ENCODE data around the gene PRUNE2. TPM values are rescaled to one million over a fixed set of nuclear protein-coding genes. Genes with fewer than 3 reads are reported as not detected.

The PRUNE2 gene
- total RNA-seq, 2 experiments from 2014 or later, result 0.83 to 1.0 TPM

GRCh38 chr9:76793784-76794431, 112.0 kb downstream of the PRUNE2 start:
- Mint-ChIP-seq H3K27ac (no peak overlapping the region), H3K36me3 (ENCODE audit: low read depth) (no peaks in the 10 kb centered on the region), H3K4me3 (no peak overlapping the region), H3K4me1 (no peaks in the 10 kb centered on the region), H3K9me3 (no peaks in the 10 kb centered on the region), H3K27me3 (peaks cover 8% of the 10 kb centered on the region)
- ChIA-PET POLR2A (no interaction called here), CTCF (no interaction called here)
- no peak for DNase-seq

- ChIA-PET POLR2A (no interaction called here), CTCF (no interaction called here)
- no peak overlapping the region for H3K4me3 Mint-ChIP-seq
These were observed 116.1 kb downstream of the PRUNE2 start for GRCh38 chr9:76789840-76790239.

GRCh38 chr9:76787677-76788076, 118.2 kb downstream of the PRUNE2 start:
- ChIA-PET CTCF (no interaction called here), POLR2A (no interaction called here)
- no peaks in the 10 kb centered on the region for H3K36me3 Mint-ChIP-seq (ENCODE audit: low read depth)
- H3K27me3 Mint-ChIP-seq, result peaks cover 10% of the 10 kb centered on the region
- no peaks in the 10 kb centered on the region for H3K9me3 Mint-ChIP-seq
- no peak for DNase-seq
- no peak overlapping the region for H3K4me3 Mint-ChIP-seq
- no peak overlapping the region for H3K27ac Mint-ChIP-seq
- H3K4me1 Mint-ChIP-seq, result no peaks in the 10 kb centered on the region

More at GRCh38 chr9:76789840-76790239, 116.1 kb downstream of the PRUNE2 start:
- no peaks in the 10 kb centered on the region for H3K4me1 Mint-ChIP-seq
- H3K9me3 Mint-ChIP-seq, result no peaks in the 10 kb centered on the region
- no peak overlapping the region for H3K27ac Mint-ChIP-seq
- DNase-seq, result no peak
- peaks cover 7% of the 10 kb centered on the region for H3K27me3 Mint-ChIP-seq
- H3K36me3 Mint-ChIP-seq (ENCODE audit: low read depth), result no peaks in the 10 kb centered on the region

- H3K4me1 Mint-ChIP-seq, result no peaks in the 10 kb centered on the region
- no peaks in the 10 kb centered on the region for H3K9me3 Mint-ChIP-seq
- ChIA-PET CTCF (interaction anchor here (1.1 kb wide), 1 partner anchor 16 kb away, joined by 3 read pairs; no protein-coding TSS in a partner anchor), POLR2A (no interaction called here)
- H3K36me3 Mint-ChIP-seq (ENCODE audit: low read depth), result no peaks in the 10 kb centered on the region
- no peak for DNase-seq
- peaks cover 10% of the 10 kb centered on the region for H3K27me3 Mint-ChIP-seq
- H3K27ac Mint-ChIP-seq, result no peak overlapping the region
- H3K4me3 Mint-ChIP-seq, result no peak overlapping the region
These were observed 120.4 kb downstream of the PRUNE2 start for GRCh38 chr9:76785501-76785900.

GRCh38 chr9:76784881-76785280, 121.0 kb downstream of the PRUNE2 start:
- Mint-ChIP-seq H3K36me3 (ENCODE audit: low read depth) (no peaks in the 10 kb centered on the region), H3K27me3 (peaks cover 10% of the 10 kb centered on the region), H3K4me1 (no peaks in the 10 kb centered on the region), H3K27ac (no peak overlapping the region), H3K9me3 (no peaks in the 10 kb centered on the region), H3K4me3 (no peak overlapping the region)
- POLR2A ChIA-PET, result no interaction called here
- CTCF ChIA-PET, result no interaction called here
- no peak for DNase-seq

GRCh38 chr9:76772686-76773445, 133.0 kb downstream of the PRUNE2 start:
- Mint-ChIP-seq H3K9me3 (no peaks in the 10 kb centered on the region), H3K4me3 (no peak overlapping the region), H3K27ac (no peak overlapping the region), H3K27me3 (peaks cover 4% of the 10 kb centered on the region), H3K4me1 (peaks cover 4% of the 10 kb centered on the region), H3K36me3 (ENCODE audit: low read depth) (no peaks in the 10 kb centered on the region)
- POLR2A ChIA-PET, result no interaction called here
- CTCF ChIA-PET, result no interaction called here
- DNase-seq, result no peak

GRCh38 chr9:76766126-76766525, 139.8 kb downstream of the PRUNE2 start:
- peaks cover 7% of the 10 kb centered on the region for H3K27me3 Mint-ChIP-seq
- ChIA-PET POLR2A (interaction anchor here (0.6 kb wide), 1 partner anchor 1525 kb away, joined by 3 read pairs; no protein-coding TSS in a partner anchor), CTCF (no interaction called here)
- H3K4me3 Mint-ChIP-seq, result no peak overlapping the region
- no peaks in the 10 kb centered on the region for H3K36me3 Mint-ChIP-seq (ENCODE audit: low read depth)
- H3K9me3 Mint-ChIP-seq, result no peaks in the 10 kb centered on the region
- DNase-seq, result no peak
- no peak overlapping the region for H3K27ac Mint-ChIP-seq
- peaks cover under 1% of the 10 kb centered on the region for H3K4me1 Mint-ChIP-seq

- DNase-seq, result no peak
- no peak within 1 kb of the TSS for H3K27ac Mint-ChIP-seq
- H3K4me3 Mint-ChIP-seq, result no peak within 1 kb of the TSS
- H3K27me3 Mint-ChIP-seq, result peaks cover 15% of the 10 kb centered on the region
- no peaks in the 10 kb centered on the region for H3K9me3 Mint-ChIP-seq
- ChIA-PET CTCF (no interaction called here), POLR2A (no interaction called here)
- no peaks in the 10 kb centered on the region for H3K36me3 Mint-ChIP-seq (ENCODE audit: low read depth)
- no peaks in the 10 kb centered on the region for H3K4me1 Mint-ChIP-seq
These were observed 141.8 kb downstream of the PRUNE2 start, which contains the start of gene PCA3 for GRCh38 chr9:76764138-76764537. Gene PCA3, plus strand, starts transcription at chr9:76764438.

GRCh38 chr9:76761448-76761847, 144.5 kb downstream of the PRUNE2 start:
- Mint-ChIP-seq H3K27ac (no peak overlapping the region), H3K4me1 (no peaks in the 10 kb centered on the region), H3K4me3 (no peak overlapping the region), H3K27me3 (peaks cover 15% of the 10 kb centered on the region), H3K36me3 (ENCODE audit: low read depth) (no peaks in the 10 kb centered on the region), H3K9me3 (no peaks in the 10 kb centered on the region)
- no peak for DNase-seq
- ChIA-PET CTCF (no interaction called here), POLR2A (no interaction called here)

- POLR2A ChIA-PET, result no interaction called here
- Mint-ChIP-seq H3K27ac (no peak overlapping the region), H3K36me3 (ENCODE audit: low read depth) (no peaks in the 10 kb centered on the region), H3K27me3 (peaks cover 14% of the 10 kb centered on the region), H3K4me1 (peaks cover 4% of the 10 kb centered on the region), H3K4me3 (no peak overlapping the region), H3K9me3 (no peaks in the 10 kb centered on the region)
- DNase-seq, result no peak
- CTCF ChIA-PET, result no interaction called here
These were observed 146.2 kb downstream of the PRUNE2 start for GRCh38 chr9:76759732-76760131.

GRCh38 chr9:76758476-76758875, 147.4 kb downstream of the PRUNE2 start:
- Mint-ChIP-seq H3K27me3 (peaks cover 14% of the 10 kb centered on the region), H3K4me1 (peaks cover 4% of the 10 kb centered on the region), H3K27ac (no peak overlapping the region), H3K9me3 (no peaks in the 10 kb centered on the region), H3K4me3 (no peak overlapping the region), H3K36me3 (ENCODE audit: low read depth) (no peaks in the 10 kb centered on the region)
- ChIA-PET POLR2A (no interaction called here), CTCF (no interaction called here)
- DNase-seq, result no peak

GRCh38 chr9:76756941-76757673, 148.8 kb downstream of the PRUNE2 start:
- CTCF ChIA-PET, result no interaction called here
- Mint-ChIP-seq H3K27me3 (peaks cover 12% of the 10 kb centered on the region), H3K4me3 (no peak overlapping the region), H3K27ac (no peak overlapping the region), H3K36me3 (ENCODE audit: low read depth) (no peaks in the 10 kb centered on the region), H3K4me1 (peaks cover 4% of the 10 kb centered on the region), H3K9me3 (no peaks in the 10 kb centered on the region)
- DNase-seq, result no peak
- POLR2A ChIA-PET, result no interaction called here

- H3K27ac Mint-ChIP-seq, result no peak overlapping the region
- H3K4me1 Mint-ChIP-seq, result peaks cover 4% of the 10 kb centered on the region
- no peak for DNase-seq
- H3K4me3 Mint-ChIP-seq, result no peak overlapping the region
- H3K9me3 Mint-ChIP-seq, result no peaks in the 10 kb centered on the region
- no peaks in the 10 kb centered on the region for H3K36me3 Mint-ChIP-seq (ENCODE audit: low read depth)
- ChIA-PET CTCF (no interaction called here), POLR2A (no interaction called here)
- H3K27me3 Mint-ChIP-seq, result peaks cover 12% of the 10 kb centered on the region
These were observed 149.7 kb downstream of the PRUNE2 start for GRCh38 chr9:76756268-76756640.

All from activated CD4-positive, alpha-beta memory T cell treated with anti-CD3 and anti-CD28 coated beads, Interleukin-2, amount 10 ng/mL, durations not matched to agents 7 days and 5 days (primary cell).